Peyer's patch (tissue), 4 donors: ENCODE data around the gene CD209. TPM values are rescaled to one million over a fixed set of nuclear protein-coding genes. Genes with fewer than 3 reads are reported as not detected.
A peak's percentile ranks its signal among the peaks of the same experiment; 100 is the strongest.

ENCODE experiments used
- DNase-seq, 3 donors: peaks; one replicate each; pipeline ENCODE4 v3.0.0-alpha.2; 2017 to 2019
- H3K27ac ChIP-seq, 4 donors: fragments of 200-600 bp; sonication (generic); one replicate each; pipeline ENCODE4 v1.5.1; 2016 to 2019
- H3K27me3 ChIP-seq, 2 donors: fragments of 200-600 bp; sonication (generic); one replicate each; pipeline ENCODE4 v1.5.1; 2019
- H3K36me3 ChIP-seq, 3 donors: fragments of 200-600 bp; sonication (generic); one replicate each; pipeline ENCODE4 v1.5.1; 2016 to 2019
- H3K4me1 ChIP-seq, 4 donors: fragments of 200-600 bp; sonication (generic); one replicate each; pipeline ENCODE4 v1.5.1; 2016 to 2019
- H3K4me3 ChIP-seq, 4 donors: fragments of 200-600 bp; sonication (generic); 1 replicate in 3 of 4; 2 replicates in 1 of 4; pipeline ENCODE4 v1.5.1; 2016 to 2019; ENCODE audit warnings: mild to moderate bottlenecking in 1 of 4
- H3K9me3 ChIP-seq, 4 donors: fragments of 200-600 bp; sonication (generic); one replicate each; pipeline ENCODE4 v1.5.1; 2016 to 2019; ENCODE audit warnings: mild to moderate bottlenecking in 1 of 4
- CTCF ChIP-seq, 6 experiments: fragments of 450-650 bp in 4 of 6; fragments of 200-600 bp in 2 of 6; sonication (generic) in 1 of 6; IDR thresholded peaks; one replicate each; pipeline ENCODE4 v1.5.1; 2017 to 2019; ENCODE audit warnings: antibody characterized with exemption in 6 of 6, mild to moderate bottlenecking in 3 of 6, moderate library complexity in 1 of 6
- POLR2A ChIP-seq, 2 donors: fragments of 450-650 bp; IDR thresholded peaks; one replicate each; pipeline ENCODE4 v1.5.1; 2017; ENCODE audit warnings: antibody characterized with exemption in 2 of 2, mild to moderate bottlenecking in 2 of 2, moderate library complexity in 2 of 2
- total RNA-seq, 4 donors: library from RNA; depleted of rRNA; stranded (reverse); fragments of >200 nt; gene quantifications; one replicate each; pipeline ENCODE4 v1.1.0, GENCODE V29; 2016

Gene CD209
- total RNA-seq, 4 donors from 2014 or later: 1.6 to 31.4 (median 5.2) TPM

GRCh38 chr19:7739801-7740681 is 7.3 kb downstream of the CD209 start:
- Histone ChIP-seq H3K36me3 (no peaks in the 10 kb centered on the region), H3K4me1 (no peaks in the 10 kb centered on the region), H3K9me3 (no peaks in the 10 kb centered on the region), H3K27ac (peak overlapping the region in 1 of 4 donors; percentile 35), H3K4me3 (no peak overlapping the region), H3K27me3 (no peaks in the 10 kb centered on the region)
- DNase-seq: no peak
- no peak for TF ChIP-seq POLR2A (IDR thresholded peaks at IDR 0.05)
- TF ChIP-seq CTCF (IDR thresholded peaks at IDR 0.05): no peak

- H3K9me3 ChIP-seq: no peaks in the 10 kb centered on the region
- H3K4me1 ChIP-seq: no peaks in the 10 kb centered on the region
- TF ChIP-seq POLR2A (IDR thresholded peaks at IDR 0.05) (no peak), CTCF (IDR thresholded peaks at IDR 0.05) (no peak)
- peak overlapping the region in 1 of 4 donors; percentile 35 for H3K27ac ChIP-seq
- no peaks in the 10 kb centered on the region for H3K27me3 ChIP-seq
- no peak overlapping the region for H3K4me3 ChIP-seq
- H3K36me3 ChIP-seq: no peaks in the 10 kb centered on the region
- DNase-seq: no peak
Observed at GRCh38 chr19:7739211-7739755, 8.1 kb downstream of the CD209 start.

DNA sequence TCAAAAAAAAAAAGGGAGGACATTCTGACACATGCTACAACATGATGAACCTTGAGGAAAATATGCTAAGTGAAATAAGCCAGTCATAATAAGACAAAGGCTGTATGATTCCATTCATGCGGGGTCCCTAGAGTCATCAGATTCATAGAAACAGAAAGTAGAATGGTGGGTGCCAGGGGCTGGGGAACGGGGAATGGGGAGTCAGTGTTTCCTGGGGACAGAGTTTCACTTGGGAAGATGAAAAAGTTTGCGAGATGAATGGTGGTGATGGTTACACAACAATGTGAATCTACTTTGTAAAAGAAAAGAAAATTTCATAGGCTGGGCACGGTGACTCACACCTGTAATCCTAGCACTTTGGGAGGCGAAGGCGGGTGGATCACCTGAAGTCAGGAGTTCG is 9.3 kb downstream of the CD209 start:
- no peak for TF ChIP-seq CTCF (IDR thresholded peaks at IDR 0.05)
- TF ChIP-seq POLR2A (IDR thresholded peaks at IDR 0.05): no peak
- DNase-seq: no peak
- H3K27ac ChIP-seq: no peak overlapping the region
- H3K4me1 ChIP-seq: no peaks in the 10 kb centered on the region
- H3K4me3 ChIP-seq: no peak overlapping the region
- no peaks in the 10 kb centered on the region for H3K9me3 ChIP-seq
- H3K36me3 ChIP-seq: no peaks in the 10 kb centered on the region
- no peaks in the 10 kb centered on the region for H3K27me3 ChIP-seq

DNA sequence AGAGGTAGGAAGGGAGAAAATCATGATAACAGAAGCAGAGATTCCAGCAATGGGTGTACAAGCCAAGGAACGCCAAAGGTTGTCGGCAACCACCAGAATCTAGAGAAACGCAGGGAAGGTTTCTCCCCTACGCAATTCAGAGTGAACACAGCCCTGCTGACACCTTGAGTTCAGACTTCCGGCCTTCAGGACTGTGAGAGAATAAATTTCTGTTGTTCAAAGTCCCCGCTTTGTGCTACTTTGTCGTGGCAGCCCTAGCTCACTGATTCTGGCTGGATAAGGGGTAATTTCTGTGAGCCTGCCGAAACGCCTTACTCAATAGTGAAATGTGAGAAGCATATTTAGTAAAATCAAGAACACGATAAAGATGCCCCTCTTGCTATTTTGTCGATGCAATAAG is 10.1 kb downstream of the CD209 start:
- Histone ChIP-seq H3K4me3 (no peak overlapping the region), H3K27ac (no peak overlapping the region), H3K4me1 (no peaks in the 10 kb centered on the region), H3K9me3 (no peaks in the 10 kb centered on the region), H3K36me3 (no peaks in the 10 kb centered on the region), H3K27me3 (no peaks in the 10 kb centered on the region)
- peak in 1 of 3 donors; percentile 23 for DNase-seq
- no peak for TF ChIP-seq CTCF (IDR thresholded peaks at IDR 0.05)
- no peak for TF ChIP-seq POLR2A (IDR thresholded peaks at IDR 0.05)

DNA sequence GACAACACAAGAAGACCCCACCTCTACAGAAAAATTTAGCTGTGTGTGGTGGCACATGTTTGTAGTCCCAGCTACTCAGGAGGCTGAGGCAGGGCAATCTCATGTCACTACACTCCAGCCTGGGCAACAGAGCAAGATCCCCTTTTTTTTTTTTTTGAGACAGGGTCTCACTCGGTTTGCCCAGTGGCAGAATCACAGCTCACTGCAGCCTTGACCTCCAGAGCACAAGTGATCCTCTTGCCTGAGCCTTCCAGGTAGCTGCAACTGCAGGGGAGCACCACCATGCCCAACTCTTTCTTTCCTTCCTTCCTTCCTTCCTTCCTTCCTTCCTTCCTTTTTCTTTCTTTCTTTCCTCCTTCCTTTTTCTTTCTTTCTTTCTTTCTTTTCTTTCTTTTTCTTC is 11.2 kb downstream of the CD209 start:
- H3K27ac ChIP-seq: no peak overlapping the region
- peak in 1 of 3 donors; percentile 6 for DNase-seq
- no peaks in the 10 kb centered on the region for H3K36me3 ChIP-seq
- TF ChIP-seq CTCF (IDR thresholded peaks at IDR 0.05): no peak
- no peak for TF ChIP-seq POLR2A (IDR thresholded peaks at IDR 0.05)
- no peaks in the 10 kb centered on the region for H3K9me3 ChIP-seq
- no peak overlapping the region for H3K4me3 ChIP-seq
- no peaks in the 10 kb centered on the region for H3K4me1 ChIP-seq
- H3K27me3 ChIP-seq: no peaks in the 10 kb centered on the region
